KG1 (cell line): Measurements from ENCODE around the gene RASGRP4.
"Not testable (repeated sequence)": the region's sequence is repeated elsewhere in the genome, so short reads cannot be mapped to it uniquely, and the experiment has no call there.

Experiments
- DNase-seq: peaks from one replicate; lab custom pipeline; 2025; lab: John Stamatoyannopoulos, UW

The RASGRP4 gene

DNA sequence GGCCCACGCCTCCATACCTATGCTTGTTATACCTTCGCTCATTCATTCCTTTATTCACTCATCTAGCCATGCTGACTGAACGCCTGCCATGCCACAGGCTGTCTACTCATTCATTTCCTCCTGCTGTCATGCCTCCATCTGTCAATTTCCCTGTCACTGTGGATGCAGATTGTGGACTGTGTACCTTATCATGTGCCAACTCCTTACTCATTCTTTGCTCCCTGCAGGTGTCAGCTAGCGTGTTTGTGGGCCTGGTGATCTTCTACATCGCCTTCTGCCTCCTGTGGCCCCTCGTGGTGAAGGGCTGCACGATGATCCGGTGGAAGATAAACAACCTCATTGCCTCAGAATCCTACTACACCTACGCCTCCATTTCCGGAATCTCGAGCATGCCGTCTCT, 55.7 kb downstream of the RASGRP4 start:
- no peak for DNase-seq

DNA sequence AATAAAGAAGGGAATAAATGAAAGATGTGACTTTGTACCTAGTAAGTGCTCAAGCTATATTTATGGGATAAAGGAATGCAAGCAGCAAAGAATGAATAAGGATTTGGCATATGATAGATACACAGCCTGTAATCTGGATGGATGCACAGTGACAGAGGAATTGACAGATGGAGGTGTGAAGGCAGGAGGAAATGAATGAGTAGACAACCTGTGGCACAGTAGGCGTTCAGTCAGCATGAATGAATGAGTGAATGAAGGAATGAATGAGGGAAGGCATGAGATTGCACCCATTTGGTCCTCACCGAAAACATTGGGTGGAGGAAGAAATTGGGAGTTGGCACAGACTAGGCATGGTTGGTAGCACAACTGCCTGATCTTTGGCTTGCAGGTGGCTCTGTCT, 56.4 kb downstream of the RASGRP4 start:
- no peak for DNase-seq

DNA sequence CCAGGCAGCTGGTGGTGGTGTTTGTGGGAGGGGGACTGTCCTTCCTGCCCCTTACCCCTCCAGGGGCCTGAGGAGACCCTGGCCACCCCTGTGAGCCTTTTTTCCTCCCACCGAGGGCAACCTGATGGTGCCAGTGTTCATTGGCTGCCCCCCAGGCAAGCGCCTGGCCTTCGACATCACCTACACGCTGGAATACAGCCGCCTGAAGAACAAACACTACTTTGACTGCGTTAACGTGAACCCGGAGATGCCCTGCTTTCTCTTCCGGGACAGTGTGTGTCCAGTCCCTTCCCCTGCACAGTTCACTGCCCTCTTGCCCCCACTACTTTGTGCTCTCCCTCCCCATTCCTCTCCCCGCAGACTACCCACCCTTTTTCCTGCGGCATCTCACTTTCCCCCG, 59.0 kb downstream of the RASGRP4 start:
- no peak for DNase-seq

DNA sequence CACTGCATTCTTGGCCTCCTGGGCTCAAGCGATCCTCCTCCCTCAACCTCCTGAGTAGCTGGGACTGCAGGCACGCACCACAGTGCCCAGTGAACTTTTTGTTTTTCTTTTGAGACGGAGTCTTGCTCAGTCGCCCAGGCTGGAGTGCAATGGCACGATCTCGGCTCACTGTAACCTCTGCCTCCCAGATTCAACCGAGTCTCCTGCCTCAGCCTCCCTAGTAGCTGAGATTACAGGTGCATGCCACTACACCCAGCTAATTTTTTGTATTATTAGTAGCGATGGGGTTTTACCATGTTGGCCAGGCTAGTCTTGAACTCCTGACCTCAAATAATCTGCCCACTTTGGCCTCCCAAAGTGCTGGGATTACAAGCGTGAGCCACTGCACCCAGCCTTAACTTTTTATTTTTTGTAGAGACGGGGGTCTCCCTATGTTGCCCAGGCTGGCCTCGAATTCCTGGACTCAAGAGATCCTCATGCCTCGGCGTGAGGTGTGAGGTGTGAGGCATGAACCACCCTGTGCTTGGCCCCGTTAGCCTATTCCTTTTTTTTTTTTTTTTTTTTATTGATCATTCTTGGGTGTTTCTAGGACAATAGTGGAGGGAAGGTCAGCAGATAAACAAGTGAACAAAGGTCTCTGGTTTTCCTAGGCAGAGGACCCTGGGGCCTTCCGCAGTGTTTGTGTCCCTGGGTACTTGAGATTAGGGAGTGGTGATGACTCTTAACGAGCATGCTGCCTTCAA, 62.9 kb downstream of the RASGRP4 start:
- DNase-seq: not testable (repeated sequence)

DNA sequence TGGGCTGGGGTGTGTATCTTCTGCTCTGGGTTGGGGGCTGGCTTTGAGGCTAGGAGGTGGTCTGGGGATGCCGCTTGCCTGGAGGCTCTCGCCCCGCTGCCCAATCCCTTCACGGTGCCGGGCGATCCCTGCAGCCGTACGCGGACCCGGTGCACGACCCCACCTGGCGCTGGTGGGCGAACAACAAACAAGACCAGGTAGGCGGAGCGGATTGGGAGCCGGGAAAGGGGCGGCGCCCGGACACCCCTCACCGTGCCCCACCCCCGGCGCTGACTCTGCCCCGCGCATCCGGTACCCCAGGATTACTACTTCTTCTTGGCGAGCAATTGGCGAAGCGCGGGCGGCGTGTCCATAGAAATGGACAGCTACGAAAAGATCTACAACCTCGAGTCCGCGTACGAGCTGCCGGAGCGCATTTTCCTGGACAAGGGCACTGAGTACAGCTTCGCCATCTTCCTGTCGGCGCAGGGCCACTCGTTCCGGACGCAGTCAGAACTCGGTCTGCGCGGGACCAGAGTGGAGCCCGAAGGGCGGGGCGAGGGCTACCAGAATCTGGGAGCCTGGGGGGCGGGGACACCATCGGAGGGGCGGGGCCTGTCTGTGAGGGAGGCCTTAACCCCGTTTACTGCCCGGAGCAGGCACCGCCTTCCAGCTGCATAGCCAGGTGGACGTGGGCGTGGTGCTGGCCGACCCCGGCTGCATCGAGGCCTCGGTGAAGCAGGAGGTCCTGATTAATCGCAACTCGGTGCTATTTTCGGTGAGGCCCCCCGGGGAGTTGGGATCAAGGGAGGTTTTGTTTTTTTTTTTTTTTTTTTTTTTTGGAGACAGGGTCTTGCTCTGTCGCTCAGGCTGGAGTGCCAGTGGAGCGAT, 63.7 kb downstream of the RASGRP4 start:
- DNase-seq: peak; percentile 35

DNA sequence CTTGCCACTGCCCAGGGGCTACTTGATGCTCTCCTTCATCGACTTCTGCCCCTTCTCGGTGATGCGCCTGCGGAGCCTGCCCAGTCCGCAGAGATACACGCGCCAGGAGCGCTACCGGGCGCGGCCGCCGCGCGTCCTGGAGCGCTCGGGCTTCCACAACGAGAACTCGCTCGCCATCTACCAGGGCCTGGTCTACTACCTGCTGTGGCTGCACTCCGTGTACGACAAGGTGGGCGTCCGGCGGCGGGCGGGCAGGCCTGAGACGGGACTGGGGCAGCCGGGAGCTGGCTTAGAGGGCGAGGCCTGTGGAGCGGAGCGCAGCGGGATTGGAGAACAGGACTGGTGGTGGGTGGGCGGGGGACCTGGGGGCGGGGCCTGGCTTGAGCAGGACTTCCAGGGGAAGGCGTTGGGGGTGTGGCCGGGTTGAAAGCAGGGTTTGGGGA, 64.4 kb downstream of the RASGRP4 start:
- DNase-seq: peak; percentile 35

DNA sequence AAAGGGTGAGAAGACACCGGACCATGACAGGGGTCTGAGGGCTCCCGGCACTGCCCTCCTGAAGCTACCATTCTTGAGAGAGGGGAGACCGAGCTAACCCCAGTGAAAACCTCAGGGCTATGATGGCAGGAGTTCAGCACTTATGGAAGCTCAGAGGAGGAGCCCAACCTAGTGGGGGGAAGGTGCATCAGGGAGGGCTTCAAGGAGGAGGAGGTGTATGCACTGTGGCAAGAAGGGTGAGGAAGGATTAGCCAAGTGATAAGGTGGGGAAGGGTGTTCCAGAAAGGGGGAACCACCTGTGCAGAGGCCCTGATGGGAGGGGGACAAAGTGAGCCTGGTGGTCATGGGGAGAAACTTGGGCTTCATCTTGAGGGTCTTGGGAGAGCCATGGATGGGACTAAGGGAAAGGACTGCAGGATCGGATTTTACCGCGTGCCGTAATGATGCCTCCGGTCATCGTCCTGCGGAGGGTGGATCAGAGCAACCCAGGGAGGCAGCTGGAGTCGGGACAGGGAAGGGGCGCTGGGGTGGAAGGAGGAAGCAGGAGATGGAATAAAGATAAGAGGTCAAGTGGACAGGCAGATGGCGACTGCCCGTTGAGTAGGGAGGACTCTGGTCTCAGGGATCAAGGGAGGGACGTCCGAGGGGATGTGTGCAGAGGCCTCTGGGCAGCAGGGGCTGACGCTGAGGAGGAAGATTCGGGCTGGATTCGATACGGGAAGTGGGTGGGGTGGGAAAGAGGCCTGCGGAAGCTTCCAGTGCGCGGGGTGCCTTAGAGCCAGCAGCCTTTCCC, 65.0 kb downstream of the RASGRP4 start:
- no peak for DNase-seq

DNA sequence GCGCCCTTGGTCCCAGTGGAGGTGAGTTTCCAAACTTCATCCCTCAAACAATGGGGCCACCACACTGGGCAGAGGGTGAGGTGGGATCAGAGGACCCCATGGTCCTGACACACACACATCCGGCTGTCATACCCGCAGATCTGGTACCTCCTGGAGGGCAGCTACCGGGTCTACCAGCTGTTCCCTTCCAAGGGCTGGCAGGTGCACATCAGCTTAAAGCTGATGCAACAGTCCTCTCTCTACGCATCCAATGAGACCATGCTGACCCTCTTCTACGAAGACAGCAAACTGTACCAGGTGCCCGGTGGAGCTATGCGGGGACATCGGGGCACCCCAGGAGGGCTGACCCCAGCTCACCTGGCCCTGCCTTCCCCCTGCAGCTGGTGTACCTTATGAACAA, 65.7 kb downstream of the RASGRP4 start:
- DNase-seq: no peak

DNA sequence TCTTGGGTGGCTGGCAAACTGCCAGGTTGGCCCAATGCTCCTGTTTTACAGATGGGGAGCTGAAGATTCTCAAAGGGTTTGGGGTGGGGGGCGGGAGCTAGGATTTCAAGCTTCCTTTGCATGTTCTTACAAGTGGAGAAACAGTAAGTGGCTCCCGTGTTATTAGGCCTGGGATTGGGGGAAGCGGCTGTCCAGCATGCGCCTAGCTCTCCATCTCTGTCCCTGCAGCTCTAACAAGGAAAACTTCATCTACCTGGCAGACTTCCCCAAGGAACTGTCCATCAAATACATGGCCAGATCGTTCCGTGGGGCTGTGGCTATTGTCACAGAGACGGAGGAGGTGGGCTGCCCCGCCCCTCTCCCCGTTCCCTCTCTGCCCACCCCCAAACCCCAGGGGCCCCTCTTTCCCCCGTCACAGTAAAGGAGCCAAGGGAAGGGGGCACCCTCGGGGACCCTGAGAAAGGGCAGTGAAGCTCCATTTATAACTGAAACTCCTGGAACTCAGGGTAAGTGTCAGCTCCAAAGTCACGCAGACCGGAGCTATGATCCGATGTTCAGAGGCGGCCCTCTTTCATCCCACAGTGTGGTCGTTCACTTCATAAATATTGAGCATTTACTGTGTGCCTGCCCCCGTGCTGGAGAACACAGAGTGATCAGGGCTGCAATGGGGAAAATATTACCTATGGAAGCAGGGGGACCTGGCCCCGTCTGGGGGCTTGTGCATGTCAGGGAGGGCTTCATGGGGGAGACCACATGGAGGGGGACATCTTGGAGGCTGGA, 66.6 kb downstream of the RASGRP4 start:
- no peak for DNase-seq
